ENCODE results near the gene CDH20.

The CDH20 gene

GRCh38 chr18:61402726-61403125 lies 69.5 kb downstream of the CDH20 start:
- no peak for DNase-seq
- in situ Hi-C loops (cut with MboI; ENCODE audit: low pct_unique_long_range_greater_than_20kb, low sequenced_read_pairs) = no loop called here

- in situ Hi-C loops (cut with MboI; ENCODE audit: low pct_unique_long_range_greater_than_20kb, low sequenced_read_pairs) = no loop called here
- DNase-seq = no peak
Measured at GRCh38 chr18:61413396-61413795, 80.2 kb downstream of the CDH20 start.

GRCh38 chr18:61414086-61414485 lies 80.9 kb downstream of the CDH20 start:
- DNase-seq = no peak
- in situ Hi-C loops (cut with MboI; ENCODE audit: low pct_unique_long_range_greater_than_20kb, low sequenced_read_pairs) = no loop called here

- no peak for DNase-seq
- in situ Hi-C loops (cut with MboI; ENCODE audit: low pct_unique_long_range_greater_than_20kb, low sequenced_read_pairs) = no loop called here
Measured at GRCh38 chr18:61419763-61420162, 86.5 kb downstream of the CDH20 start.

- in situ Hi-C loops (cut with MboI; ENCODE audit: low pct_unique_long_range_greater_than_20kb, low sequenced_read_pairs) = no loop called here
- DNase-seq = no peak
Measured at GRCh38 chr18:61420218-61420885, 87.1 kb downstream of the CDH20 start.

- in situ Hi-C loops (cut with MboI; ENCODE audit: low pct_unique_long_range_greater_than_20kb, low sequenced_read_pairs) = no loop called here
- DNase-seq = no peak
Measured at GRCh38 chr18:61426492-61427053, 93.3 kb downstream of the CDH20 start.

GRCh38 chr18:61428266-61428665 lies 95.0 kb downstream of the CDH20 start:
- in situ Hi-C loops (cut with MboI; ENCODE audit: low pct_unique_long_range_greater_than_20kb, low sequenced_read_pairs) = no loop called here
- DNase-seq = no peak

- in situ Hi-C loops (cut with MboI; ENCODE audit: low pct_unique_long_range_greater_than_20kb, low sequenced_read_pairs) = no loop called here
- no peak for DNase-seq
Measured at GRCh38 chr18:61432590-61432989, 99.4 kb downstream of the CDH20 start.

GRCh38 chr18:61435064-61435652 lies 101.9 kb downstream of the CDH20 start:
- DNase-seq = peak; percentile 35
- in situ Hi-C loops (cut with MboI; ENCODE audit: low pct_unique_long_range_greater_than_20kb, low sequenced_read_pairs) = no loop called here

GRCh38 chr18:61443081-61443725 lies 110.0 kb downstream of the CDH20 start:
- in situ Hi-C loops (cut with MboI; ENCODE audit: low pct_unique_long_range_greater_than_20kb, low sequenced_read_pairs) = no loop called here
- no peak for DNase-seq

GRCh38 chr18:61448316-61448715 lies 115.1 kb downstream of the CDH20 start:
- in situ Hi-C loops (cut with MboI; ENCODE audit: low pct_unique_long_range_greater_than_20kb, low sequenced_read_pairs) = no loop called here
- no peak for DNase-seq

GRCh38 chr18:61459896-61460648 lies 126.8 kb downstream of the CDH20 start:
- in situ Hi-C loops (cut with MboI; ENCODE audit: low pct_unique_long_range_greater_than_20kb, low sequenced_read_pairs) = no loop called here
- DNase-seq = no peak

- in situ Hi-C loops (cut with MboI; ENCODE audit: low pct_unique_long_range_greater_than_20kb, low sequenced_read_pairs) = no loop called here
- DNase-seq = no peak
Measured at GRCh38 chr18:61464551-61465142, 131.4 kb downstream of the CDH20 start.

- in situ Hi-C loops (cut with MboI; ENCODE audit: low pct_unique_long_range_greater_than_20kb, low sequenced_read_pairs) = no loop called here
- no peak for DNase-seq
Measured at GRCh38 chr18:61466736-61467135, 133.5 kb downstream of the CDH20 start.

GRCh38 chr18:61470031-61470674 lies 136.9 kb downstream of the CDH20 start:
- no peak for DNase-seq
- in situ Hi-C loops (cut with MboI; ENCODE audit: low pct_unique_long_range_greater_than_20kb, low sequenced_read_pairs) = no loop called here

GRCh38 chr18:61471541-61471940 lies 138.3 kb downstream of the CDH20 start:
- no peak for DNase-seq
- in situ Hi-C loops (cut with MboI; ENCODE audit: low pct_unique_long_range_greater_than_20kb, low sequenced_read_pairs) = no loop called here

GRCh38 chr18:61471942-61472341 lies 138.7 kb downstream of the CDH20 start:
- in situ Hi-C loops (cut with MboI; ENCODE audit: low pct_unique_long_range_greater_than_20kb, low sequenced_read_pairs) = no loop called here
- DNase-seq = no peak

- no peak for DNase-seq
- in situ Hi-C loops (cut with MboI; ENCODE audit: low pct_unique_long_range_greater_than_20kb, low sequenced_read_pairs) = no loop called here
Measured at GRCh38 chr18:61474341-61474740, 141.1 kb downstream of the CDH20 start.

- no peak for DNase-seq
- in situ Hi-C loops (cut with MboI; ENCODE audit: low pct_unique_long_range_greater_than_20kb, low sequenced_read_pairs) = no loop called here
Measured at GRCh38 chr18:61474918-61475317, 141.7 kb downstream of the CDH20 start.
